PFSK-1 (cell line): Measurements from ENCODE around the gene MFRP.

Experiments used
- FOXP2 ChIP-seq: optimal IDR thresholded peaks from 2 replicates; pipeline ENCODE3; 2011; ENCODE audit warnings: borderline replicate concordance, control low read depth, inconsistent platforms; ENCODE audit not compliant: insufficient read depth; ENCODE audit errors: extremely low read length, extremely low read depth
- POLR2AphosphoS5 ChIP-seq: IDR thresholded peaks from 2 replicates; pipeline ENCODE4 v1.6.1; 2012; ENCODE audit warnings: low read depth, mild to moderate bottlenecking, control low read depth, low read length, moderate library complexity
- REST ChIP-seq, 2 experiments: IDR thresholded peaks; 2 replicates each; pipeline versions ENCODE4 v1.6.1 to v1.8.0; 2011 to 2012; ENCODE audit warnings: low read depth in 2 of 2, low read length in 2 of 2, control low read depth in 1 of 2, inconsistent platforms in 1 of 2, mild to moderate bottlenecking in 1 of 2, moderate library complexity in 1 of 2; ENCODE audit not compliant: insufficient read depth in 1 of 2
- SIN3A ChIP-seq: IDR thresholded peaks from 2 replicates; pipeline ENCODE4 v1.6.1; 2012; ENCODE audit warnings: mild to moderate bottlenecking, low read length, moderate library complexity, borderline replicate concordance; ENCODE audit not compliant: insufficient read depth
- TAF1 ChIP-seq: IDR thresholded peaks from 2 replicates; pipeline ENCODE4 v1.6.1; 2012; ENCODE audit warnings: low read length, control low read depth, borderline replicate concordance; ENCODE audit not compliant: insufficient read depth

The MFRP gene

GRCh38 chr11:119309953-119310681, 36.4 kb downstream of the MFRP start:
- TF ChIP-seq TAF1 (no peak), SIN3A (no peak), FOXP2 (no peak)

DNA sequence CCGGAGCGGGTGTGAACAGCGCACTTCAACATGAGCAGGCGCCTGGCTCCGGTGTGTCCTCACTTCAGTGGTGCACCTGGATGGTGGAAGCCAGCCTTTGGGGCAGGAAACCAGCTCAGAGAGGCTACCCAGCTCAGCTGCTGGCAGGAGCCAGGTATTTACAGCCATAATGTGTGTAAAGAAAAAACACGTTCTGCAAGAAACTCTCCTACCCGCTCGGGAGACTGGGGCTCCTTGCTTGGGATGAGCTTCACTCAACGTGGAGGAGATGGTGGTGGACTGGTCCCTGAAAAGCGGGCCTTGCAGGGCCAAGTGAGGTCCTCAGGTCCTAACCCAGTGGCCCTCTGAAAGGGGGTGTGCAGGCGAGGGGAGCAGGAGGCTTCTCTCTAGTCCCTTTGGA, 37.1 kb downstream of the MFRP start:
- no peak for TF ChIP-seq TAF1
- TF ChIP-seq POLR2AphosphoS5: no peak
- no peak for TF ChIP-seq FOXP2
- TF ChIP-seq REST (IDR thresholded peaks at IDR 0.05; ENCODE audit: insufficient read depth in 1 of 2, low read depth in 2 of 2, low read length in 2 of 2): no peak
- no peak for TF ChIP-seq SIN3A

DNA sequence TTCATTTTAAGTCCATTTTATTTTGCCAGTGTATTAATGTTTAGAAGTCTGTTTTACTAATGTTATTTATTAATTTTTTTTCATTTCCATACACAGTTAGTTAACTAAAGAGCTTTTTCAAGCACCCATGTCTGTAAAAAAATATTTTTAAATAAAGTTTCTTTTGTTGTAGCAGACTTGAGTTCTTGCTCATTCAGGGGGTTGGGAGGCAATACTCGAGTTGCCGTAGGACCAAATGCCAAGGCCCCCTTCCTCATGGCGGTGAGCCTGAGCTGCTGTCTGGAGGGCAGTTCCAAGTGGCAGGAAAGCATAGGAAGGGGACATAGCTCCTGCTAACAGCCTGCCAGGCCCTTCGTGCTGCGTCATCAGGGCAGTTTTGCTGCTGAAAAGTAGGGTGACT, 38.5 kb downstream of the MFRP start:
- TF ChIP-seq SIN3A: no peak
- TF ChIP-seq FOXP2: no peak
- TF ChIP-seq TAF1: no peak
- TF ChIP-seq REST (IDR thresholded peaks at IDR 0.05; ENCODE audit: insufficient read depth in 1 of 2, low read depth in 2 of 2, low read length in 2 of 2): no peak
- TF ChIP-seq POLR2AphosphoS5: no peak

- TF ChIP-seq FOXP2: no peak
- TF ChIP-seq POLR2AphosphoS5: no peak
- no peak for TF ChIP-seq REST (IDR thresholded peaks at IDR 0.05; ENCODE audit: insufficient read depth in 1 of 2, low read depth in 2 of 2, low read length in 2 of 2)
- TF ChIP-seq TAF1: no peak
- TF ChIP-seq SIN3A: no peak
Observed at GRCh38 chr11:119307219-119307618, 39.3 kb downstream of the MFRP start.

DNA sequence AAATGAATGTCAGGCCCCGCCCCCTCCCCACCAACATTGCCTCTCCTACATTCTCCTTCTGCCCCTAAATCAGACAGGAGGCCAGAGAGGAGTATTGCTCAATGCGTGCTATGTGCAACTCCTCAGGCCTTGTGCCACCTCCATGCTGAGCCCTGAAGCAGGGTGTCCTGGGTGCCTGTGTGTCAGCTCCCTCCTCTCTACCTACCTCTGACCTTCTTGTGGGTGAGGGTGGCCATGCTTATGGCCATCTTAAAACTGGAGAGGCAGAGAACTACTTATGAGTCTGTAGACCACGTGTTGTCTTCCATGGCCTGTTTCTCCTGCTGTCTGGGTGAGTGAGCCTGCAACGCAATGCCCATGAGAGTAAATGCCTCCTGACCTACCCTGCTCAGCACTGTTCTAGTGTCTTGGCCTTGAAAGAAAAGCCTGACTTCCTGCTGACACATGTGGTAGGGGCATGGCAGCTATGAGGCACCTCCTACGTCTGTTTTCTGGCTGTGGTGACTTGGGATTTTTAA, 40.1 kb downstream of the MFRP start:
- TF ChIP-seq FOXP2 (no peak), POLR2AphosphoS5 (no peak), REST (IDR thresholded peaks at IDR 0.05; ENCODE audit: insufficient read depth in 1 of 2, low read depth in 2 of 2, low read length in 2 of 2) (no peak), TAF1 (no peak), SIN3A (no peak)
